ENCODE measurements around the gene MYL6. TPM values are rescaled to one million over a fixed set of nuclear protein-coding genes. Genes with fewer than 3 reads are reported as not detected.

Gene MYL6
- total and polyA plus RNA-seq, 9 of the 15 experiments (the other 6 are each of a cell fraction or from before 2014, with no cell fraction given), result 557 to 1,664 (median 958) TPM

DNA sequence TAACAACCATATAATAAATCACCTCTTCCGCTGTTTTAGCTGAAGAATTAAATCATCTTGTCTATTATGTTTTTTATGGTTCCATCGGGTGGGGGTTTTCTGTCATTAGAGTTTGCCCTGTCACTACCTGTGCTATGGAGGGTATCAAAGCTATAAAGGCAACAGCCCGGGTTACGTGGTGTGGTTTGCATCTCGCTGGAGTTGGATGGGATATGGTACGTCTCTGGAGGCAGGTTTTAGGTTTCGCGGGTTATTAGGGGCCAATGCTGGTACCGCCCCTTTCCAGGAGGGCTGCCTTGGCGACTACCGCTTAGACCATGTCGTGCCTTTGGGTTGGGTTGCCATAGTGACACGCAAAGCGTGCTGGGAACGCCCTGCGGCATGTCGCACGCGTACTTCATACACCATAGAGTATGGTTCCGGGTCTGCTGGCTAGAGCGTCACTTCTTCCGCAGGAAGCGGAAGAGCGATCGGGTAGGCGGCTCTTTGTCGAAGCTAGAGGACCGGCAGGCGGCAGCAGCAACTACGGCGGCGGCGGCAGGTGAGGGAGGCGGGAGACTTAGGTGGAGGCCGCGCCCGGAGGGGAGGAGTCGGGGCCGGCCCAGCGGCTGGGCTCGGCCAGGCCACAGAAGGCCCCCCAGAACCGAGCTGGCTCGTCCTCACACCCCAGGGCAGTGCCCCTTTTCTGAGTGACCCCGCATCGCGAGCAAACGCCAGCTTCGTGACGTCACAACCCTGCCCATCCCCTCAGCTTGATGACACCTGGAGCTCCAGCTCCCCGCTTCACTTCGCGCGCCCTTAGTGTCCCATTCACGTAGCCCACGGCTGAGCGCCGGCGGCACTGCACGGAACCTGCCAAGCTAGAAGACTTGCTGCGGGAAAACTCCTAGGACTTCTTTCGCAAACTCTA is 40.1 kb upstream of the MYL6 start, which contains the start of gene ZC3H10 (continued):
- TF ChIP-seq, protein P1, sequence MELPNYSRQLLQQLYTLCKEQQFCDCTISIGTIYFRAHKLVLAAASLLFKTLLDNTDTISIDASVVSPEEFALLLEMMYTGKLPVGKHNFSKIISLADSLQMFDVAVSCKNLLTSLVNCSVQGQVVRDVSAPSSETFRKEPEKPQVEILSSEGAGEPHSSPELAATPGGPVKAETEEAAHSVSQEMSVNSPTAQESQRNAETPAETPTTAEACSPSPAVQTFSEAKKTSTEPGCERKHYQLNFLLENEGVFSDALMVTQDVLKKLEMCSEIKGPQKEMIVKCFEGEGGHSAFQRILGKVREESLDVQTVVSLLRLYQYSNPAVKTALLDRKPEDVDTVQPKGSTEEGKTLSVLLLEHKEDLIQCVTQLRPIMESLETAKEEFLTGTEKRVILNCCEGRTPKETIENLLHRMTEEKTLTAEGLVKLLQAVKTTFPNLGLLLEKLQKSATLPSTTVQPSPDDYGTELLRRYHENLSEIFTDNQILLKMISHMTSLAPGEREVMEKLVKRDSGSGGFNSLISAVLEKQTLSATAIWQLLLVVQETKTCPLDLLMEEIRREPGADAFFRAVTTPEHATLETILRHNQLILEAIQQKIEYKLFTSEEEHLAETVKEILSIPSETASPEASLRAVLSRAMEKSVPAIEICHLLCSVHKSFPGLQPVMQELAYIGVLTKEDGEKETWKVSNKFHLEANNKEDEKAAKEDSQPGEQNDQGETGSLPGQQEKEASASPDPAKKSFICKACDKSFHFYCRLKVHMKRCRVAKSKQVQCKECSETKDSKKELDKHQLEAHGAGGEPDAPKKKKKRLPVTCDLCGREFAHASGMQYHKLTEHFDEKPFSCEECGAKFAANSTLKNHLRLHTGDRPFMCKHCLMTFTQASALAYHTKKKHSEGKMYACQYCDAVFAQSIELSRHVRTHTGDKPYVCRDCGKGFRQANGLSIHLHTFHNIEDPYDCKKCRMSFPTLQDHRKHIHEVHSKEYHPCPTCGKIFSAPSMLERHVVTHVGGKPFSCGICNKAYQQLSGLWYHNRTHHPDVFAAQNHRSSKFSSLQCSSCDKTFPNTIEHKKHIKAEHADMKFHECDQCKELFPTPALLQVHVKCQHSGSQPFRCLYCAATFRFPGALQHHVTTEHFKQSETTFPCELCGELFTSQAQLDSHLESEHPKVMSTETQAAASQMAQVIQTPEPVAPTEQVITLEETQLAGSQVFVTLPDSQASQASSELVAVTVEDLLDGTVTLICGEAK (IDR thresholded peaks at IDR 0.05), result peak; percentile 99
- TF ChIP-seq, protein P1 (CRISPR knock-in tag; IDR thresholded peaks at IDR 0.05), result no peak
- TF ChIP-seq STAT5B (CRISPR knock-in tag; IDR thresholded peaks at IDR 0.05), result no peak
- TF ChIP-seq CTBP1 (IDR thresholded peaks at IDR 0.05; ENCODE audit: borderline replicate concordance), result peak; percentile 96
- no peak for TF ChIP-seq ZNF785 (CRISPR knock-in tag; IDR thresholded peaks at IDR 0.05)
- TF ChIP-seq, protein P2, sequence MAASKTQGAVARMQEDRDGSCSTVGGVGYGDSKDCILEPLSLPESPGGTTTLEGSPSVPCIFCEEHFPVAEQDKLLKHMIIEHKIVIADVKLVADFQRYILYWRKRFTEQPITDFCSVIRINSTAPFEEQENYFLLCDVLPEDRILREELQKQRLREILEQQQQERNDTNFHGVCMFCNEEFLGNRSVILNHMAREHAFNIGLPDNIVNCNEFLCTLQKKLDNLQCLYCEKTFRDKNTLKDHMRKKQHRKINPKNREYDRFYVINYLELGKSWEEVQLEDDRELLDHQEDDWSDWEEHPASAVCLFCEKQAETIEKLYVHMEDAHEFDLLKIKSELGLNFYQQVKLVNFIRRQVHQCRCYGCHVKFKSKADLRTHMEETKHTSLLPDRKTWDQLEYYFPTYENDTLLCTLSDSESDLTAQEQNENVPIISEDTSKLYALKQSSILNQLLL (CRISPR knock-in tag; IDR thresholded peaks at IDR 0.05; ENCODE audit: borderline replicate concordance), result no peak
- TF ChIP-seq BHLHE40 (IDR thresholded peaks at IDR 0.05; ENCODE audit: low read length), result peak; percentile 93
- TF ChIP-seq ZZZ3 (IDR thresholded peaks at IDR 0.05), result peak; percentile 73; the same call in 1 of the 2 replicates
- TF ChIP-seq ZNF75A (CRISPR knock-in tag; IDR thresholded peaks at IDR 0.05), result no peak

Measured in K562 (cell line).